A549 treated with ZK216348 at 1 μM for 4 hours (cell line): ENCODE data around the gene OR4K5. TPM values are rescaled to one million over a fixed set of nuclear protein-coding genes. Genes with fewer than 3 reads are reported as not detected.

ENCODE experiments used
- total RNA-seq: library from RNA; stranded (reverse); fragments of 200-300 nt; extraction: Qiagen RNA extraction; gene quantifications from 5 replicates; pipeline ENCODE4 v1.2.3, GENCODE V29; 2022; ENCODE audit warnings: low read depth

OR4K5 gene, protein sequence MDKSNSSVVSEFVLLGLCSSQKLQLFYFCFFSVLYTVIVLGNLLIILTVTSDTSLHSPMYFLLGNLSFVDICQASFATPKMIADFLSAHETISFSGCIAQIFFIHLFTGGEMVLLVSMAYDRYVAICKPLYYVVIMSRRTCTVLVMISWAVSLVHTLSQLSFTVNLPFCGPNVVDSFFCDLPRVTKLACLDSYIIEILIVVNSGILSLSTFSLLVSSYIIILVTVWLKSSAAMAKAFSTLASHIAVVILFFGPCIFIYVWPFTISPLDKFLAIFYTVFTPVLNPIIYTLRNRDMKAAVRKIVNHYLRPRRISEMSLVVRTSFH
- not detected in 5 replicates for total RNA-seq

DNA sequence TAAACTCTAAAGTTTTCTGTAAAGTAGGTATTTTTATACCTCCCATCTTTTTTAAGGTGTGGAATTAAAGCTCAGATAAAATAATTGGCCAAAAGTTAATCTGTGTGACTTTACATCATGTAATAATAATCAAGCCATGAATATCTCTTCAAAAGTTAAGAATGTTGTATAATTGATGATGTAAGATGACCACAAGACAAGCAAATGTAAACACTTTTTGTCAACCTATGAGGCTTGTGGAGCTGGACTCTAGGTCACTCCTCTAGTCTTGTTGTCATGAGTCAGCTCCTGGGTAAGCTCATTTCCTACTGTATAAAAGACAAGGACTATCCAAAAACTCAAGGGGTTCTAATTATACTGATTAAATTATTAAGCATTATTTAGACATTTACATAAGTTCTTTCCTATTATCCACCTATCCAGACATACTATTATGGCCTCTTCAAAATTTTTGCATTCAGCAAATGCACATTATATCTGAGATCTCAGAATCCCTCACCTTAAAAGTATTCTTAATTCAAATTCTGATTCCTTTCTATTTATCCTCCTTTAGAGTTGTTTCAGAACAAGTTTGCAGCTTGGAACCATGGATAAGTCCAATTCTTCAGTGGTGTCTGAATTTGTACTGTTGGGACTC is at the start of gene OR4K5:
OR4K5 (plus strand) TSS at position 587 of the 637 bp plus-strand sequence; CDS start at position 587, 0 bp downstream.

DNA sequence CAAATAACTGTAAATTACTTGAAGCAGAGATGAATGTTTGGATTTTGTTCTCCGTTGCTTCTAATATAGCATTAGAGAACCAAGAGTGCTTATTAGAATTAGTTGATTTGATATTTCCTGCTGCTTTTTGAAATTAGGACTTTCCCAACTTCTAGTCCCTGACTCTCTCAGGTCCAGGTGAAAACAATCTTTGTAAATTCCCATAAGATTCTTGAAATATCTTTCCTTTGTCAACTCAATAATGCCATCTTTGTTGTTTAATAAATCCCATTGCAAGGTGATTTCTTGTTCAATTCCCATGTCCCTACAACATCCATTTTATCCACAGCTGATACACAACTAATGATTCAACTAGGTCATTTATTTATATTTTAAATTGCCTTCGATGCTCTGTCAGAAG is 45.6 kb upstream of the OR4K5 start, which contains the start of gene OR4K2:
OR4K2 (plus strand) TSS at position 301 of the 400 bp plus-strand sequence. CDS start 1,126 bp downstream, outside the sequence.

DNA sequence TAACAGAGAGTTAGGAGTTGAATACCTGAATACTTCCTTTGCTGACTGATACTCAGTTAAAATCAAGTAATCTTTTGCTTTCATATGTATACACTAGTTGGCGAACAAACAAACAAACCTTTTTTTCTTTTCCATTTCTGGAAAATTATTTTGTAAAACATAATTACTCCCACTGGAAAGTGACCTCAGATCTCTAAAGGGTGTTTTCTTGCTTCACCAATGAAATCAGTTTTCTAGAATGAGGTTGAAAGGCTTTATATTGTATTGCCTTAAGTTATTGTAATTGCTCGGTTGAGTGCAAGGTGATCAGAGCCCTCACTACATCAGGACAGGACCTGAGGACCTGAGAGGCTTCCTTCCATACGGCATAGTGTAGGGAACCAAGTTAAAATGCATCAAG is 10.2 kb downstream of the OR4K5 start, which contains the start of gene OR4K1:
OR4K1 (plus strand) TSS at position 301 of the 400 bp plus-strand sequence. CDS start 4,750 bp downstream, outside the sequence.

Other genes starting within 250 kb of the OR4K5 start
- not detected in 5 replicates for gene OR11H2, start 206.7 kb upstream of the OR4K5 start, total RNA-seq
- gene OR4Q3, start 177.0 kb upstream of the OR4K5 start, total RNA-seq, result not detected in 5 replicates
- gene OR4M1, start 147.1 kb upstream of the OR4K5 start, total RNA-seq, result not detected in 5 replicates
- not detected in 5 replicates for gene OR4N2, start 116.8 kb upstream of the OR4K5 start, total RNA-seq
- not detected in 5 replicates for gene OR4K2, start 45.5 kb upstream of the OR4K5 start, total RNA-seq
- gene OR4K1, start 10.3 kb downstream of the OR4K5 start, total RNA-seq, result not detected in 5 replicates
- not detected in 5 replicates for gene OR4K15, start 55.0 kb downstream of the OR4K5 start, total RNA-seq
- not detected in 5 replicates for gene OR4Q2, start 81.6 kb downstream of the OR4K5 start, total RNA-seq
- not detected in 5 replicates for gene OR4K14, start 98.7 kb downstream of the OR4K5 start, total RNA-seq
- not detected in 5 replicates for gene OR4K13, start 115.4 kb downstream of the OR4K5 start, total RNA-seq
- gene OR4L1, start 139.4 kb downstream of the OR4K5 start, total RNA-seq, result not detected in 5 replicates
- not detected in 5 replicates for gene OR4K17, start 190.1 kb downstream of the OR4K5 start, total RNA-seq
- not detected in 5 replicates for gene OR4N5, start 218.2 kb downstream of the OR4K5 start, total RNA-seq